Right ventricle myocardium superior (tissue), 1 donor: ENCODE data around the gene GPRC6A. TPM values are rescaled to one million over a fixed set of nuclear protein-coding genes. Genes with fewer than 3 reads are reported as not detected.

ENCODE experiments used
- ATAC-seq: fragments of 200-7000 bp; cut with Tn5 transposase; one replicate; pipeline ENCODE4 v1.9.1; 2020; ENCODE audit warnings: mild to moderate bottlenecking; ENCODE audit not compliant: poor library complexity
- DNase-seq: peaks from one replicate; pipeline ENCODE4 v3.0.0-alpha.2; 2020
- intact Hi-C: fragments of 100-400 bp; cut with DNase I; formaldehyde crosslinking; loops from one replicate; pipeline ENCODE4 v1.11.2; 2022
- total RNA-seq: library from RNA; stranded (reverse); fragmentation: NEBNext Ultra II Directional; extraction: Animal tissue kit (Norgen Biotek cat#: 25700); gene quantifications from one replicate; pipeline ENCODE4 v1.2.1, GENCODE V29; 2021
- donor health status: DM: no; HTN: yes; CAD: no; lungs with severe emphysema.

GPRC6A gene
- total RNA-seq, 1 donor from 2014 or later, result not detected

- no peak for DNase-seq
- intact Hi-C loops, result no loop called here
- ATAC-seq, result no peak
These were observed 31.3 kb downstream of the GPRC6A start for GRCh38 chr6:116797585-116797984.

GRCh38 chr6:116793224-116793623 lies 35.7 kb downstream of the GPRC6A start:
- ATAC-seq (no peak), DNase-seq (no peak)
- intact Hi-C loops, result no loop called here

GRCh38 chr6:116783852-116784251 lies 45.0 kb downstream of the GPRC6A start:
- DNase-seq, result no peak
- intact Hi-C loops, result loop anchor here (10.0 kb wide), 1 partner anchor 51 kb away; no protein-coding TSS in a partner anchor
- no peak for ATAC-seq

GRCh38 chr6:116779573-116780164 lies 49.2 kb downstream of the GPRC6A start:
- intact Hi-C loops, result loop anchor here (10.0 kb wide), 1 partner anchor 55 kb away; no protein-coding TSS in a partner anchor
- ATAC-seq (peak; percentile 57), DNase-seq (no peak)

- intact Hi-C loops, result no loop called here
- ATAC-seq (no peak), DNase-seq (no peak)
These were observed 55.0 kb downstream of the GPRC6A start for GRCh38 chr6:116773886-116774285.

GRCh38 chr6:116772450-116772849 lies 56.4 kb downstream of the GPRC6A start:
- intact Hi-C loops, result no loop called here
- DNase-seq, result no peak
- ATAC-seq, result no peak

GRCh38 chr6:116767715-116768114 lies 61.2 kb downstream of the GPRC6A start:
- intact Hi-C loops, result no loop called here
- DNase-seq (no peak), ATAC-seq (no peak)

- ATAC-seq, result no peak
- DNase-seq, result no peak
- intact Hi-C loops, result no loop called here
These were observed 62.2 kb downstream of the GPRC6A start for GRCh38 chr6:116766506-116767176.

- intact Hi-C loops, result no loop called here
- peak; percentile 83 for DNase-seq
- ATAC-seq, result peak; percentile 89
These were observed 63.7 kb downstream of the GPRC6A start, which contains the start of gene FAM162B for GRCh38 chr6:116764961-116765841. Gene FAM162B (minus strand): TSS chr6:116765719. CDS start chr6:116765576, 143 bp downstream.

- ATAC-seq (peak; percentile 54), DNase-seq (peak; percentile 46)
- intact Hi-C loops, result no loop called here
These were observed 64.3 kb downstream of the GPRC6A start for GRCh38 chr6:116764629-116764960.

- intact Hi-C loops, result no loop called here
- DNase-seq (no peak), ATAC-seq (peak; percentile 45)
These were observed 64.8 kb downstream of the GPRC6A start for GRCh38 chr6:116763906-116764628.

GRCh38 chr6:116763048-116763447 lies 65.8 kb downstream of the GPRC6A start:
- intact Hi-C loops, result no loop called here
- ATAC-seq (no peak), DNase-seq (no peak)

- intact Hi-C loops, result no loop called here
- DNase-seq (no peak), ATAC-seq (no peak)
These were observed 66.6 kb downstream of the GPRC6A start for GRCh38 chr6:116762235-116762634.

- no peak for ATAC-seq
- intact Hi-C loops, result no loop called here
- no peak for DNase-seq
These were observed 67.1 kb downstream of the GPRC6A start for GRCh38 chr6:116761779-116762178.

- no peak for ATAC-seq
- no peak for DNase-seq
- intact Hi-C loops, result no loop called here
These were observed 83.7 kb downstream of the GPRC6A start for GRCh38 chr6:116745176-116745575.
